GM12865 (cell line): ENCODE measurements around the gene TPBGL.
A peak's percentile ranks its signal among the peaks of the same experiment; 100 is the strongest.

ENCODE experiments used
- DNase-seq: peaks from one replicate; pipeline ENCODE4 v3.0.0; 2010; ENCODE audit warnings: low read depth
- H3K4me3 ChIP-seq: 2 replicates; pipeline ENCODE4 v1.5.1; 2011; ENCODE audit warnings: mild to moderate bottlenecking, low read depth, low read length, control low read depth
- CTCF ChIP-seq: IDR thresholded peaks from 2 replicates; pipeline ENCODE4 v1.5.1; 2011; ENCODE audit warnings: low read length, control low read depth, low read depth, inconsistent platforms; ENCODE audit not compliant: insufficient read depth; ENCODE audit errors: missing control alignments

TPBGL gene

GRCh38 chr11:75229466-75229865 is 11.1 kb upstream of the TPBGL start:
- no peak for TF ChIP-seq CTCF
- DNase-seq, result no peak
- H3K4me3 ChIP-seq, result no peak overlapping the region

GRCh38 chr11:75230621-75231020 is 10.0 kb upstream of the TPBGL start:
- DNase-seq, result no peak
- no peak overlapping the region for H3K4me3 ChIP-seq
- TF ChIP-seq CTCF, result no peak

DNA sequence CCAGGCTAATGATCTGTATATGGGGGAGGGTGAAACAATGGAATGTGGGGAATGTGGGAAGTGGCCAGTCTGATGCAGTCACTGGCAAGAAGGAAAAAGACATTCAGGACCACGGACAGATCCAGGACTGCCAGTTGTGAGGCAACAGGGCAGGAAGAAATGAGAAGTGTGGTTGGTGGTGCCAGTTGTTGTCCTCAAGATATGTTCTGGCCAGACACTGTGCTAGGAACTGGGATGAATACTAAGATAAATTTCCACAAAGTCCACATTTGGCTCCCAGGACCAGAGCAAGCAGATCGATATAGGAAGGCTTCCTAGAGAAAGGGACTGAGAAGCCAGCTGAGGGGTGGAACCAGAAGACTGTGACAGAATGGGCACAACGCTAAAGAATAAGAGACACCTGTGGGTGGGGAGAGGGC is 6.8 kb upstream of the TPBGL start:
- peak; percentile 23 for DNase-seq
- TF ChIP-seq CTCF, result no peak
- H3K4me3 ChIP-seq, result no peak overlapping the region

DNA sequence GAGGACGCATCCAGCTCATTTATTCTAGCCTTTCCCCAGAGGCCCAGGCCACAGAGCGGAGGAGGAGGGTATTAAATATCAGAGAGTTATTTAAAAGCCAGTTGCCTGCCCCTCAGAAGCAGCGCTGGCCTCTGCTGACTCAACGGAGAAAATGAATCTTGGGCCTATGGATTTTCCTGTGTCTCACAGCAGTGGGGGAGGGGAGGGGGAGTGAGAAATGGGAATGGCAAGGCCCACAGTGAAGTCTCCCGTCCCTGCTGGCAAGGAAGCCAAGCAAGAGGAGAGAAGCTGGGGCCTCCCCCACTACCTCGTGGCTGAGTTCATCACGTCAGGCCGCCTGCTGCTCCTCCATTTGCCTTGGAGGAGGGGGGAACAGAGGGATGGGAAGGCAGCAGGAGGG is 4.5 kb upstream of the TPBGL start:
- no peak for TF ChIP-seq CTCF
- no peak for DNase-seq
- no peak overlapping the region for H3K4me3 ChIP-seq

DNA sequence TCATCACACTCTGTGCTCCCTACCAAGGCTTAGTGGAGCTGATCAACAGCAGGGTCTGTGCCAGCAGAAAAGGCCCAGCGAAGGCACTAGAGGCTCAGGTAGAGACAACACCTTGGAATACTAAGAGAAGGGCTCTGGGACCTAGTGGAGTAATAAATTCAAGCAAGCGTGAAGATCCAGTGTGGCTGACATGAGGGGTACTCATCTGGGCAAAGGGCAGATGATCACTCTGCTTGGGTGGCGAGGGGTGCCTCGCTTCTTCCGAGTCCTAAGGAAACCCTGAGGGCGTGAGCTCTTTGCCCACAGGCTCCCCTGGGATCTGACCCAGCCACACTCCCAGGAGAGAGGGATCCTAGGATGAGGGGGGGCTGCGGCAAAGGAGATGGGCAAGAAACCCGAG is 3.5 kb upstream of the TPBGL start:
- no peak for TF ChIP-seq CTCF
- no peak overlapping the region for H3K4me3 ChIP-seq
- DNase-seq, result no peak

- no peak for TF ChIP-seq CTCF
- no peak overlapping the region for H3K4me3 ChIP-seq
- DNase-seq, result no peak
Measured at GRCh38 chr11:75238595-75239440, 1.8 kb upstream of the TPBGL start.

DNA sequence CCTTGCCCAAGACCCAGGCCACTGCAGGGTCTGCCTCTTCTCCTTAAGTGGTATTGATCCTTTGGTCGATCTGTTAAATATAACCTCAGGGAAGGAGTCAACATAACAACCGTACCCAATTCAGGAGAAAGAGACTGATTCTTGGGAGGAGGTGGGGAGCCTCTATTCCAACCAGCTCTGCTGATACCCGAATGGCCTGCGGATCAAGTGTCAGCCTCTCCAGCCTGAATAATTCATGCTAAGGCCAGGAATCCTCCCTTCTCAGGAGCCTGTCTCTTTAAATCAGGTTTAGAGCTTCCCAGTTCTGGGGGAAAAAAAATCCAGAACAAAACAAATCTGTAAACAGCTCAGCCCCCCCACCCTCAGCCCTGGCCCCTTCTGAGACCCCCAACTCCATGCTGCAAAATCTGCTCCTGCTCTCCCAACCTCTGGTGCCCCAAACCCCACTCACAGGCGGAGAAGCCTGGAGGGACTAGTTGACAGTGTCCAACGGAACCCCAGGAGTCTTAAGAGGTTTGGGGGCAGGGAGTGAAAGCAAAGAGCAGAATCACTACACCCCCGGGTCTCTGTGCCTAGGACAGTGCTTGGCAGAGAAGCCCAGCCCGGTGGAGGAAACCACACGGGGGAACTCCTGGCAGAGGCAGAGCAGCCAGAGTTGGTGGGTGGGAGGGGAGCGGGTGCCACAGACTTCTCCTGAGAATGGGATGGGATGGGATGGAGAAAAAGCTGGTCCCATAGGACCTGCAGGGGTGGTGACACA is 863 bp upstream of the TPBGL start:
- no peak overlapping the region for H3K4me3 ChIP-seq
- no peak for DNase-seq
- TF ChIP-seq CTCF, result no peak
